Activated CD8-positive, alpha-beta memory T cell treated with anti-CD3 and anti-CD28 coated beads, Interleukin-2, amount 10 ng/mL, durations not matched to agents 7 days and 5 days (primary cell): Measurements from ENCODE around the gene MCC. TPM values are rescaled to one million over a fixed set of nuclear protein-coding genes. Genes with fewer than 3 reads are reported as not detected.

Source experiments
- ATAC-seq: fragments of 150-1000 bp; cut with Tn5 transposase; one replicate; pipeline ENCODE4 v1.10.0; 2021; ENCODE audit warnings: moderate library complexity
- CTCF ChIA-PET: fragments of 350-600 bp; sonication (Branson Sonifier 250); formaldehyde crosslinking; loops from one replicate; lab custom pipeline; 2021; ENCODE audit warnings: antibody characterized with exemption; lab: Charles Lee
- DNase-seq: peaks from one replicate; pipeline ENCODE4 v3.0.0-alpha.2; 2020
- H3K27ac Mint-ChIP-seq: one replicate; pipeline ENCODE4 v1.8.0; 2021; ENCODE audit warnings: mild to moderate bottlenecking, mixed read lengths
- H3K27me3 Mint-ChIP-seq: one replicate; pipeline ENCODE4 v1.8.0; 2021; ENCODE audit warnings: mixed read lengths
- H3K36me3 Mint-ChIP-seq: one replicate; pipeline ENCODE4 v1.8.0; 2021; ENCODE audit warnings: mild to moderate bottlenecking, mixed read lengths
- H3K4me1 Mint-ChIP-seq: one replicate; pipeline ENCODE4 v1.8.0; 2021; ENCODE audit warnings: mixed read lengths
- H3K4me3 Mint-ChIP-seq: one replicate; pipeline ENCODE4 v1.8.0; 2021; ENCODE audit warnings: mild to moderate bottlenecking, moderate library complexity, mixed read lengths
- H3K9me3 Mint-ChIP-seq: one replicate; pipeline ENCODE4 v1.8.0; 2022; ENCODE audit warnings: low read depth, mixed read lengths
- total RNA-seq, 2 experiments: library from RNA; stranded (reverse); gene quantifications; one replicate each; pipeline ENCODE4 v1.2.3, GENCODE V29; 2021

MCC gene
- total RNA-seq, 2 experiments from 2014 or later: 7.4 to 7.5 TPM

GRCh38 chr5:113128082-113128481 is 360.2 kb downstream of the MCC start:
- DNase-seq (no peak), ATAC-seq (no peak)
- H3K4me1 Mint-ChIP-seq: no peaks in the 10 kb centered on the region
- H3K27me3 Mint-ChIP-seq: peaks cover 4% of the 10 kb centered on the region
- no peaks in the 10 kb centered on the region for H3K36me3 Mint-ChIP-seq
- H3K9me3 Mint-ChIP-seq: no peaks in the 10 kb centered on the region
- CTCF ChIA-PET: no interaction called here
- no peak overlapping the region for H3K4me3 Mint-ChIP-seq
- no peak overlapping the region for H3K27ac Mint-ChIP-seq

GRCh38 chr5:113127021-113127420 is 361.2 kb downstream of the MCC start:
- DNase-seq (no peak), ATAC-seq (no peak)
- Mint-ChIP-seq H3K27ac (no peak overlapping the region), H3K36me3 (no peaks in the 10 kb centered on the region), H3K4me3 (no peak overlapping the region), H3K27me3 (peaks cover 4% of the 10 kb centered on the region), H3K4me1 (no peaks in the 10 kb centered on the region), H3K9me3 (no peaks in the 10 kb centered on the region)
- CTCF ChIA-PET: no interaction called here

GRCh38 chr5:113125371-113125770 is 362.9 kb downstream of the MCC start:
- Mint-ChIP-seq H3K27ac (no peak overlapping the region), H3K9me3 (no peaks in the 10 kb centered on the region), H3K4me1 (no peaks in the 10 kb centered on the region), H3K4me3 (no peak overlapping the region), H3K36me3 (no peaks in the 10 kb centered on the region), H3K27me3 (peaks cover 4% of the 10 kb centered on the region)
- CTCF ChIA-PET: no interaction called here
- no peak for DNase-seq
- ATAC-seq: no peak

GRCh38 chr5:113124914-113125313 is 363.3 kb downstream of the MCC start:
- peaks cover 4% of the 10 kb centered on the region for H3K27me3 Mint-ChIP-seq
- H3K4me1 Mint-ChIP-seq: no peaks in the 10 kb centered on the region
- no peak for DNase-seq
- CTCF ChIA-PET: no interaction called here
- H3K4me3 Mint-ChIP-seq: no peak overlapping the region
- ATAC-seq: no peak
- no peaks in the 10 kb centered on the region for H3K9me3 Mint-ChIP-seq
- H3K27ac Mint-ChIP-seq: no peak overlapping the region
- no peaks in the 10 kb centered on the region for H3K36me3 Mint-ChIP-seq

GRCh38 chr5:113124265-113124664 is 364.0 kb downstream of the MCC start:
- no peak for DNase-seq
- Mint-ChIP-seq H3K36me3 (no peaks in the 10 kb centered on the region), H3K4me1 (no peaks in the 10 kb centered on the region), H3K27ac (no peak overlapping the region), H3K27me3 (peaks cover 4% of the 10 kb centered on the region), H3K9me3 (no peaks in the 10 kb centered on the region), H3K4me3 (no peak overlapping the region)
- no peak for ATAC-seq
- CTCF ChIA-PET: no interaction called here

- Mint-ChIP-seq H3K4me3 (no peak overlapping the region), H3K27ac (no peak overlapping the region), H3K4me1 (no peaks in the 10 kb centered on the region), H3K9me3 (no peaks in the 10 kb centered on the region), H3K27me3 (peaks cover 4% of the 10 kb centered on the region), H3K36me3 (no peaks in the 10 kb centered on the region)
- DNase-seq (no peak), ATAC-seq (no peak)
- CTCF ChIA-PET: no interaction called here
Observed at GRCh38 chr5:113123618-113124017, 364.6 kb downstream of the MCC start.

- H3K27ac Mint-ChIP-seq: no peak overlapping the region
- CTCF ChIA-PET: no interaction called here
- no peaks in the 10 kb centered on the region for H3K36me3 Mint-ChIP-seq
- DNase-seq: no peak
- H3K27me3 Mint-ChIP-seq: peaks cover 4% of the 10 kb centered on the region
- H3K4me3 Mint-ChIP-seq: no peak overlapping the region
- H3K4me1 Mint-ChIP-seq: no peaks in the 10 kb centered on the region
- ATAC-seq: no peak
- no peaks in the 10 kb centered on the region for H3K9me3 Mint-ChIP-seq
Observed at GRCh38 chr5:113122053-113122452, 366.2 kb downstream of the MCC start.

- DNase-seq (no peak), ATAC-seq (no peak)
- CTCF ChIA-PET: no interaction called here
- H3K4me3 Mint-ChIP-seq: no peak overlapping the region
- H3K9me3 Mint-ChIP-seq: no peaks in the 10 kb centered on the region
- H3K27me3 Mint-ChIP-seq: no peaks in the 10 kb centered on the region
- H3K36me3 Mint-ChIP-seq: no peaks in the 10 kb centered on the region
- no peaks in the 10 kb centered on the region for H3K4me1 Mint-ChIP-seq
- H3K27ac Mint-ChIP-seq: no peak overlapping the region
Observed at GRCh38 chr5:113119246-113119924, 368.9 kb downstream of the MCC start.

GRCh38 chr5:113118765-113119164 is 369.5 kb downstream of the MCC start:
- Mint-ChIP-seq H3K4me1 (no peaks in the 10 kb centered on the region), H3K4me3 (no peak overlapping the region), H3K27me3 (no peaks in the 10 kb centered on the region), H3K27ac (no peak overlapping the region), H3K36me3 (no peaks in the 10 kb centered on the region), H3K9me3 (no peaks in the 10 kb centered on the region)
- DNase-seq: no peak
- no peak for ATAC-seq
- CTCF ChIA-PET: no interaction called here

GRCh38 chr5:113118298-113118697 is 370.0 kb downstream of the MCC start:
- Mint-ChIP-seq H3K4me1 (no peaks in the 10 kb centered on the region), H3K36me3 (no peaks in the 10 kb centered on the region), H3K27ac (no peak overlapping the region), H3K27me3 (no peaks in the 10 kb centered on the region), H3K4me3 (no peak overlapping the region), H3K9me3 (no peaks in the 10 kb centered on the region)
- CTCF ChIA-PET: no interaction called here
- ATAC-seq (no peak), DNase-seq (no peak)

GRCh38 chr5:113117543-113118115 is 370.6 kb downstream of the MCC start:
- Mint-ChIP-seq H3K4me3 (no peak overlapping the region), H3K27me3 (no peaks in the 10 kb centered on the region), H3K27ac (no peak overlapping the region), H3K9me3 (no peaks in the 10 kb centered on the region), H3K4me1 (no peaks in the 10 kb centered on the region), H3K36me3 (no peaks in the 10 kb centered on the region)
- CTCF ChIA-PET: no interaction called here
- DNase-seq (no peak), ATAC-seq (no peak)

GRCh38 chr5:113115956-113116355 is 372.3 kb downstream of the MCC start:
- no peaks in the 10 kb centered on the region for H3K9me3 Mint-ChIP-seq
- ATAC-seq (no peak), DNase-seq (no peak)
- H3K4me1 Mint-ChIP-seq: no peaks in the 10 kb centered on the region
- H3K27me3 Mint-ChIP-seq: no peaks in the 10 kb centered on the region
- CTCF ChIA-PET: no interaction called here
- no peak overlapping the region for H3K4me3 Mint-ChIP-seq
- H3K36me3 Mint-ChIP-seq: no peaks in the 10 kb centered on the region
- no peak overlapping the region for H3K27ac Mint-ChIP-seq

- H3K4me3 Mint-ChIP-seq: no peak overlapping the region
- no peaks in the 10 kb centered on the region for H3K4me1 Mint-ChIP-seq
- H3K36me3 Mint-ChIP-seq: no peaks in the 10 kb centered on the region
- ATAC-seq: no peak
- CTCF ChIA-PET: no interaction called here
- H3K27me3 Mint-ChIP-seq: no peaks in the 10 kb centered on the region
- DNase-seq: no peak
- no peaks in the 10 kb centered on the region for H3K9me3 Mint-ChIP-seq
- no peak overlapping the region for H3K27ac Mint-ChIP-seq
Observed at GRCh38 chr5:113115061-113115460, 373.2 kb downstream of the MCC start.

- Mint-ChIP-seq H3K36me3 (no peaks in the 10 kb centered on the region), H3K27me3 (no peaks in the 10 kb centered on the region), H3K4me1 (no peaks in the 10 kb centered on the region), H3K9me3 (no peaks in the 10 kb centered on the region), H3K4me3 (no peak overlapping the region), H3K27ac (no peak overlapping the region)
- CTCF ChIA-PET: no interaction called here
- no peak for DNase-seq
- no peak for ATAC-seq
Observed at GRCh38 chr5:113114559-113114958, 373.7 kb downstream of the MCC start.
